ENCODE results near the gene CDH23. TPM values are rescaled to one million over a fixed set of nuclear protein-coding genes. Genes with fewer than 3 reads are reported as not detected.

Gene CDH23
- polyA plus RNA-seq, 1 experiment: 0.01 TPM

DNA sequence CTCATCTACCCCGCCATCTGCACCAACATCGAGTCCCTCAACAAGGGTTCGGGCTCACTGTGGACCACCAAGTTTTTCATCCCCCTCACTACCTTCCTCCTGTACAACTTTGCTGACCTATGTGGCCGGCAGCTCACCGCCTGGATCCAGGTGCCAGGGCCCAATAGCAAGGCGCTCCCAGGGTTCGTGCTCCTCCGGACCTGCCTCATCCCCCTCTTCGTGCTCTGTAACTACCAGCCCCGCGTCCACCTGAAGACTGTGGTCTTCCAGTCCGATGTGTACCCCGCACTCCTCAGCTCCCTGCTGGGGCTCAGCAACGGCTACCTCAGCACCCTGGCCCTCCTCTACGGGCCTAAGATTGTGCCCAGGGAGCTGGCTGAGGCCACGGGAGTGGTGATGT is 34.6 kb upstream of the CDH23 start:
- Histone ChIP-seq H3K9me3 (ENCODE audit: control insufficient read depth, insufficient read depth, low read length) (no peaks in the 10 kb centered on the region; the same call in 1 of the 2 replicates), H3K27ac (ENCODE audit: low read depth, low read length) (no peak overlapping the region), H3K4me3 (ENCODE audit: low read depth, low read length) (no peak overlapping the region), H3K27me3 (ENCODE audit: control insufficient read depth, insufficient read depth, low read length) (no peaks in the 10 kb centered on the region)
- ChIA-PET POLR2A (no interaction called here), CTCF (interaction anchor here (1.6 kb wide), 1 partner anchor 22 kb away, joined by 5 read pairs; no protein-coding TSS in a partner anchor)
- no peak for DNase-seq (ENCODE audit: low read depth, low spot score)
- TF ChIP-seq, protein P1, sequence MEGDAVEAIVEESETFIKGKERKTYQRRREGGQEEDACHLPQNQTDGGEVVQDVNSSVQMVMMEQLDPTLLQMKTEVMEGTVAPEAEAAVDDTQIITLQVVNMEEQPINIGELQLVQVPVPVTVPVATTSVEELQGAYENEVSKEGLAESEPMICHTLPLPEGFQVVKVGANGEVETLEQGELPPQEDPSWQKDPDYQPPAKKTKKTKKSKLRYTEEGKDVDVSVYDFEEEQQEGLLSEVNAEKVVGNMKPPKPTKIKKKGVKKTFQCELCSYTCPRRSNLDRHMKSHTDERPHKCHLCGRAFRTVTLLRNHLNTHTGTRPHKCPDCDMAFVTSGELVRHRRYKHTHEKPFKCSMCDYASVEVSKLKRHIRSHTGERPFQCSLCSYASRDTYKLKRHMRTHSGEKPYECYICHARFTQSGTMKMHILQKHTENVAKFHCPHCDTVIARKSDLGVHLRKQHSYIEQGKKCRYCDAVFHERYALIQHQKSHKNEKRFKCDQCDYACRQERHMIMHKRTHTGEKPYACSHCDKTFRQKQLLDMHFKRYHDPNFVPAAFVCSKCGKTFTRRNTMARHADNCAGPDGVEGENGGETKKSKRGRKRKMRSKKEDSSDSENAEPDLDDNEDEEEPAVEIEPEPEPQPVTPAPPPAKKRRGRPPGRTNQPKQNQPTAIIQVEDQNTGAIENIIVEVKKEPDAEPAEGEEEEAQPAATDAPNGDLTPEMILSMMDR (IDR thresholded peaks at IDR 0.05; ENCODE audit: low read depth, low read length): no peak

DNA sequence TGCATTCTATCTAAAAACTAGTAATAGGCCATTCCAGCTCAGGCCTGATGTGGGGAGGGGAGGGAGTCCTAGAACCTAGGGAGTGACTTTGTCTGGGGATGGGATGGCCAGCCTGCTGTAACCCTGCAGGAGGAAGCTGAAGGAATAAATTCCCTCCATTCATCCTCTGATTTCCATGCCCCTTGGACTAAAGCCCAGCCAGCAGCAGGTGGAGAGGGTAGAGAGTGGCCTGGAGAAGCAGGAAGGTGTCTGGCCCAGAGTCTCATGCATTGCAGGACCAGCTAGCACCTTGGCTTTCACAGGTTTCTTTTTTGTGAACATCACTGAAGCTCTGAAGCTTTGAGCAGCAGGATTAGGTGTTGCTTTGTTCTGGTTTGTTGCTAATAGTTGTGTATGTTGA is 32.8 kb upstream of the CDH23 start:
- Histone ChIP-seq H3K27ac (ENCODE audit: low read depth, low read length) (no peak overlapping the region), H3K27me3 (ENCODE audit: control insufficient read depth, insufficient read depth, low read length) (no peaks in the 10 kb centered on the region), H3K4me3 (ENCODE audit: low read depth, low read length) (no peak overlapping the region), H3K9me3 (ENCODE audit: control insufficient read depth, insufficient read depth, low read length) (no peaks in the 10 kb centered on the region; the same call in 1 of the 2 replicates)
- TF ChIP-seq, protein P1 (IDR thresholded peaks at IDR 0.05; ENCODE audit: low read depth, low read length): no peak
- CTCF ChIA-PET: interaction anchor here (0.8 kb wide), 1 partner anchor 94 kb away, joined by 3 read pairs; no protein-coding TSS in a partner anchor
- POLR2A ChIA-PET: no interaction called here
- DNase-seq (ENCODE audit: low read depth, low spot score): no peak

DNA sequence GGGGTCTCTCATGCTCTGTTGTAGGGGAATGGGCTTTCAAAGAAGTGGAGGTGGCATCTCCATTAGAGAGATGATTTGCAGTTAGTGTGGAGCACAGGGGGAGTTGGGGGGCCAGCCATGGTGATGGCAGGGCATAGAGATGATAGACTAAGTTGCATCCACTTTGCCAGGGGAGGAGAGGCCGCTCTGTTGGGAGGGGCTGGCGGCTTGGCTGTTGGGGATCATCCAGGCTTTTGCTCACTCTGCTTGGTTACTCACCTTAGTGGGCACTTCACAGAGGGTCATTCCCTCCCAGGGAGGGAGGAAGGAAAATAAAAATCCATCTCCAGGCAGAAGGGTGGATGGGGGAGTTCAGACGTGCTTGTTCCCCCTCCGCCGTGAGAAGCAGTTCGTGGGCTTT is 31.4 kb upstream of the CDH23 start:
- CTCF ChIA-PET: no interaction called here
- peaks cover 6% of the 10 kb centered on the region for H3K27me3 ChIP-seq (ENCODE audit: control insufficient read depth, insufficient read depth, low read length)
- no peak overlapping the region for H3K27ac ChIP-seq (ENCODE audit: low read depth, low read length)
- no peak for DNase-seq (ENCODE audit: low read depth, low spot score)
- POLR2A ChIA-PET: interaction anchor here (1.2 kb wide), 1 partner anchor 11 kb away, joined by 3 read pairs; no protein-coding TSS in a partner anchor
- TF ChIP-seq, protein P1 (IDR thresholded peaks at IDR 0.05; ENCODE audit: low read depth, low read length): no peak
- H3K4me3 ChIP-seq (ENCODE audit: low read depth, low read length): no peak overlapping the region
- no peaks in the 10 kb centered on the region; the same call in 1 of the 2 replicates for H3K9me3 ChIP-seq (ENCODE audit: control insufficient read depth, insufficient read depth, low read length)

DNA sequence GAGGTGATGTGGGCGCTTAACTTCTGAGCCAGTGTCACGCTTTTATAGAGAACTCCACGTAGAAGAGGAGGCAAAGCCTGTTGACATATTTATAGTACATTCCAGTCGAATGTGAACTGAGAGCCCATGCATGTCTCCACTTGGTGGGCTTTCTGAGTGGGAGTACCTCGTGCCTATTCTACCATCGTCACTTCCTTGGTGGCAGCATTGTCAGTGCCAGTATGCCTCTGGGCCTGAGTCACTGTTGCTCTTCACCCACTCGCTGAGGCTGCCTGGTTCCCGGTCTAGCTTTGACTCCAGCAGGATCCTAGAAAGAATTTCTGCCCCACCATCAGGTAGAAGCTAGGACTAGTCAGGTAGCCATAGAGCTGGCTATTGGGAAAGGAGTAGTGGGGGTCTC is 30.0 kb upstream of the CDH23 start:
- TF ChIP-seq, protein P1 (IDR thresholded peaks at IDR 0.05; ENCODE audit: low read depth, low read length): no peak
- CTCF ChIA-PET: interaction anchor here (0.9 kb wide), 1 partner anchor 10 kb away, joined by 3 read pairs; no protein-coding TSS in a partner anchor
- H3K4me3 ChIP-seq (ENCODE audit: low read depth, low read length): no peak overlapping the region
- no peaks in the 10 kb centered on the region; the same call in 1 of the 2 replicates for H3K9me3 ChIP-seq (ENCODE audit: control insufficient read depth, insufficient read depth, low read length)
- DNase-seq (ENCODE audit: low read depth, low spot score): no peak
- H3K27me3 ChIP-seq (ENCODE audit: control insufficient read depth, insufficient read depth, low read length): peaks cover 14% of the 10 kb centered on the region
- H3K27ac ChIP-seq (ENCODE audit: low read depth, low read length): no peak overlapping the region
- POLR2A ChIA-PET: interaction anchor here (0.6 kb wide), 1 partner anchor 51 kb away, joined by 7 read pairs; no protein-coding TSS in a partner anchor

DNA sequence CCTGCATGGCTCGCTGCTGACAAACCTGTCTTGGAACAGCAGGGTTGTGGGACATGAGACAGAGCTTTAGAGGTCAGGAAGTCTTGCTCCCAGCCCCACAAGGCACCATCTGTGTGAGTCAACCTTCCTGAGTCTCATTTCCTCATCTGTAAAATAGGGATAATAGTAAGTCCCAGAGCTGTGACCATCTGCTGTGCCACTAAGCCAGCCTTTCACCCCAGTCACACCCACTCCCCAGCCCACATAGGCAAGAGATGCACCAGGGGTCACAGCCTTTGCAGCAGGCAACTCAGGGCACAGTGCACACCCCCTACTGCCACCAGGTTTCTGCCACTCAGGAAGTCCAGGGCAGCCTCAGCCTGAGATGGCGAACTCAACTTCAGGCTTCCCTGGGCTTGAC is 29.4 kb upstream of the CDH23 start:
- ChIA-PET CTCF (interaction anchor here (0.9 kb wide), 1 partner anchor 10 kb away, joined by 3 read pairs; no protein-coding TSS in a partner anchor), POLR2A (interaction anchor here (0.6 kb wide), 1 partner anchor 52 kb away, joined by 7 read pairs; no protein-coding TSS in a partner anchor)
- no peak overlapping the region for H3K27ac ChIP-seq (ENCODE audit: low read depth, low read length)
- no peak for DNase-seq (ENCODE audit: low read depth, low spot score)
- H3K9me3 ChIP-seq (ENCODE audit: control insufficient read depth, insufficient read depth, low read length): no peaks in the 10 kb centered on the region; the same call in 1 of the 2 replicates
- TF ChIP-seq, protein P1 (IDR thresholded peaks at IDR 0.05; ENCODE audit: low read depth, low read length): no peak
- H3K4me3 ChIP-seq (ENCODE audit: low read depth, low read length): no peak overlapping the region
- peaks cover 18% of the 10 kb centered on the region for H3K27me3 ChIP-seq (ENCODE audit: control insufficient read depth, insufficient read depth, low read length)
